ENCODE data around the gene ACVR2B.

DNA sequence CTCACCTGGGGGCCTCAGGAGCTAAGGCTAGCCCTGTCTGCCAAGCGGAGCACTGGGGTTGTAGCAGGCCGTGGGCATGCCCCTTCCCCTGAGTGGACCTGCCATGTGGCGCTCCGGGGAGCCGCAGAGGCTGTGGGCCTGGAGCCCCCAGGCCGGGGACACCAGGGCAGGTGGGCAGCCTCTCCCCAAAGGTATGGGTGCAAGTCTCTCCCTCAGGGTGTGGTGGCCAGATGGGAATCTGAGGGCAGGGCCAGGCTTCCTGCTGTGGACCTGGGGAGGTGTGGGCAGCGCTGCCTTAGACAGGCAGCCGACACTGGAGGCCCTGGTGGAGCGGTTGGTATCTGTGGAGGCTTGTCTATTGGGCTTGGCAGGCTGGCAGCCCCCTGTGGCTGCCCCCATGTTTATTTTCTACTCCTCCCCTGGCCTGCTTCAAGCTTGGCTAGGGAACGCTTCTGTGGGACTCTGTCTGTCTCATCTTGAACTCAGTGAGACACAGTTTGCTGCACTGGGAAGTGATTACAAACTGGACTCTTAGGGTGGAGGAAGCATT is 5.9 kb downstream of the ACVR2B start:
- TF ChIP-seq EZH2 (conservative IDR thresholded peaks at IDR 0.05; ENCODE audit: low read depth, low read length) (no peak), POLR2AphosphoS5 (IDR thresholded peaks at IDR 0.05; ENCODE audit: low read depth, low read length) (no peak), POLR2A (IDR thresholded peaks at IDR 0.05; ENCODE audit: insufficient read depth in 1 of 2, low read depth in 2 of 2, low read length in 2 of 2) (no peak), ZNF331 (CRISPR knock-in tag; IDR thresholded peaks at IDR 0.05) (no peak)
- TF ChIP-seq, protein P1, sequence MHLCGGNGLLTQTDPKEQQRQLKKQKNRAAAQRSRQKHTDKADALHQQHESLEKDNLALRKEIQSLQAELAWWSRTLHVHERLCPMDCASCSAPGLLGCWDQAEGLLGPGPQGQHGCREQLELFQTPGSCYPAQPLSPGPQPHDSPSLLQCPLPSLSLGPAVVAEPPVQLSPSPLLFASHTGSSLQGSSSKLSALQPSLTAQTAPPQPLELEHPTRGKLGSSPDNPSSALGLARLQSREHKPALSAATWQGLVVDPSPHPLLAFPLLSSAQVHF (CRISPR knock-in tag; IDR thresholded peaks at IDR 0.05), result no peak
- TF ChIP-seq, protein P2, sequence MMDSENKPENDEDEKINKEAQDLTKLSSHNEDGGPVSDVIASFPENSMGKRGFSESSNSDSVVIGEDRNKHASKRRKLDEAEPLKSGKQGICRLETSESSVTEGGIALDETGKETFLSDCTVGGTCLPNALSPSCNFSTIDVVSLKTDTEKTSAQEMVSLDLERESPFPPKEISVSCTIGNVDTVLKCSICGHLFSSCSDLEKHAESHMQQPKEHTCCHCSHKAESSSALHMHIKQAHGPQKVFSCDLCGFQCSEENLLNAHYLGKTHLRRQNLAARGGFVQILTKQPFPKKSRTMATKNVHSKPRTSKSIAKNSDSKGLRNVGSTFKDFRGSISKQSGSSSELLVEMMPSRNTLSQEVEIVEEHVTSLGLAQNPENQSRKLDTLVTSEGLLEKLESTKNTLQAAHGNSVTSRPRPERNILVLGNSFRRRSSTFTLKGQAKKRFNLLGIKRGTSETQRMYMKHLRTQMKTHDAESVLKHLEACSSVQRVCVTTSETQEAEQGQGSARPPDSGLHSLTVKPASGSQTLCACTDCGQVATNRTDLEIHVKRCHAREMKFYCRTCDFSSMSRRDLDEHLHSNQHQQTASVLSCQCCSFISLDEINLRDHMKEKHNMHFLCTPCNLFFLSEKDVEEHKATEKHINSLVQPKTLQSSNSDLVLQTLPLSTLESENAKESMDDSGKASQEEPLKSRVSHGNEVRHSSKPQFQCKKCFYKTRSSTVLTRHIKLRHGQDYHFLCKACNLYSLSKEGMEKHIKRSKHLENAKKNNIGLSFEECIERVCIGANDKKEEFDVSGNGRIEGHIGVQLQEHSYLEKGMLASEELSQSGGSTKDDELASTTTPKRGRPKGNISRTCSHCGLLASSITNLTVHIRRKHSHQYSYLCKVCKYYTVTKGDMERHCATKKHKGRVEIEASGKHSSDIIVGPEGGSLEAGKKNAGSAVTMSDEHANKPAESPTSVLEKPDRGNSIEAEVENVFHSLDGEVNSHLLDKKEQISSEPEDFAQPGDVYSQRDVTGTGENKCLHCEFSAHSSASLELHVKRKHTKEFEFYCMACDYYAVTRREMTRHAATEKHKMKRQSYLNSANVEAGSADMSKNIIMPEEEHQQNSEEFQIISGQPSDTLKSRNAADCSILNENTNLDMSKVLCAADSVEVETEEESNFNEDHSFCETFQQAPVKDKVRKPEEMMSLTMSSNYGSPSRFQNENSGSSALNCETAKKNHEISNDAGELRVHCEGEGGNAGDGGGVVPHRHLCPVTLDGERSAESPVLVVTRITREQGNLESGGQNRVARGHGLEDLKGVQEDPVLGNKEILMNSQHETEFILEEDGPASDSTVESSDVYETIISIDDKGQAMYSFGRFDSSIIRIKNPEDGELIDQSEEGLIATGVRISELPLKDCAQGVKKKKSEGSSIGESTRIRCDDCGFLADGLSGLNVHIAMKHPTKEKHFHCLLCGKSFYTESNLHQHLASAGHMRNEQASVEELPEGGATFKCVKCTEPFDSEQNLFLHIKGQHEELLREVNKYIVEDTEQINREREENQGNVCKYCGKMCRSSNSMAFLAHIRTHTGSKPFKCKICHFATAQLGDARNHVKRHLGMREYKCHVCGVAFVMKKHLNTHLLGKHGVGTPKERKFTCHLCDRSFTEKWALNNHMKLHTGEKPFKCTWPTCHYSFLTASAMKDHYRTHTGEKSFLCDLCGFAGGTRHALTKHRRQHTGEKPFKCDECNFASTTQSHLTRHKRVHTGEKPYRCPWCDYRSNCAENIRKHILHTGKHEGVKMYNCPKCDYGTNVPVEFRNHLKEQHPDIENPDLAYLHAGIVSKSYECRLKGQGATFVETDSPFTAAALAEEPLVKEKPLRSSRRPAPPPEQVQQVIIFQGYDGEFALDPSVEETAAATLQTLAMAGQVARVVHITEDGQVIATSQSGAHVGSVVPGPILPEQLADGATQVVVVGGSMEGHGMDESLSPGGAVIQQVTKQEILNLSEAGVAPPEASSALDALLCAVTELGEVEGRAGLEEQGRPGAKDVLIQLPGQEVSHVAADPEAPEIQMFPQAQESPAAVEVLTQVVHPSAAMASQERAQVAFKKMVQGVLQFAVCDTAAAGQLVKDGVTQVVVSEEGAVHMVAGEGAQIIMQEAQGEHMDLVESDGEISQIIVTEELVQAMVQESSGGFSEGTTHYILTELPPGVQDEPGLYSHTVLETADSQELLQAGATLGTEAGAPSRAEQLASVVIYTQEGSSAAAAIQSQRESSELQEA (CRISPR knock-in tag; IDR thresholded peaks at IDR 0.05; ENCODE audit: not compliant biosample characterization), result no peak
- TF ChIP-seq, protein P3, sequence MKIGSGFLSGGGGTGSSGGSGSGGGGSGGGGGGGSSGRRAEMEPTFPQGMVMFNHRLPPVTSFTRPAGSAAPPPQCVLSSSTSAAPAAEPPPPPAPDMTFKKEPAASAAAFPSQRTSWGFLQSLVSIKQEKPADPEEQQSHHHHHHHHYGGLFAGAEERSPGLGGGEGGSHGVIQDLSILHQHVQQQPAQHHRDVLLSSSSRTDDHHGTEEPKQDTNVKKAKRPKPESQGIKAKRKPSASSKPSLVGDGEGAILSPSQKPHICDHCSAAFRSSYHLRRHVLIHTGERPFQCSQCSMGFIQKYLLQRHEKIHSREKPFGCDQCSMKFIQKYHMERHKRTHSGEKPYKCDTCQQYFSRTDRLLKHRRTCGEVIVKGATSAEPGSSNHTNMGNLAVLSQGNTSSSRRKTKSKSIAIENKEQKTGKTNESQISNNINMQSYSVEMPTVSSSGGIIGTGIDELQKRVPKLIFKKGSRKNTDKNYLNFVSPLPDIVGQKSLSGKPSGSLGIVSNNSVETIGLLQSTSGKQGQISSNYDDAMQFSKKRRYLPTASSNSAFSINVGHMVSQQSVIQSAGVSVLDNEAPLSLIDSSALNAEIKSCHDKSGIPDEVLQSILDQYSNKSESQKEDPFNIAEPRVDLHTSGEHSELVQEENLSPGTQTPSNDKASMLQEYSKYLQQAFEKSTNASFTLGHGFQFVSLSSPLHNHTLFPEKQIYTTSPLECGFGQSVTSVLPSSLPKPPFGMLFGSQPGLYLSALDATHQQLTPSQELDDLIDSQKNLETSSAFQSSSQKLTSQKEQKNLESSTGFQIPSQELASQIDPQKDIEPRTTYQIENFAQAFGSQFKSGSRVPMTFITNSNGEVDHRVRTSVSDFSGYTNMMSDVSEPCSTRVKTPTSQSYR (CRISPR knock-in tag; IDR thresholded peaks at IDR 0.05; ENCODE audit: borderline replicate concordance), result no peak

Data from HepG2 (cell line).